HG03442 (cell line): ENCODE results near the gene EPHA5.
"Not testable (repeated sequence)": the region's sequence is repeated elsewhere in the genome, so short reads cannot be mapped to it uniquely, and the experiment has no call there.

ENCODE experiments used
- ATAC-seq: cut with Tn5 transposase; IDR thresholded peaks from one replicate; pipeline ENCODE4 v1.9.1; 2021; ENCODE audit warnings: mild to moderate bottlenecking, moderate library complexity; ENCODE audit not compliant: unreplicated experiment

The EPHA5 gene

GRCh38 chr4:65386927-65387326, 283.4 kb downstream of the EPHA5 start:
- ATAC-seq: no peak

DNA sequence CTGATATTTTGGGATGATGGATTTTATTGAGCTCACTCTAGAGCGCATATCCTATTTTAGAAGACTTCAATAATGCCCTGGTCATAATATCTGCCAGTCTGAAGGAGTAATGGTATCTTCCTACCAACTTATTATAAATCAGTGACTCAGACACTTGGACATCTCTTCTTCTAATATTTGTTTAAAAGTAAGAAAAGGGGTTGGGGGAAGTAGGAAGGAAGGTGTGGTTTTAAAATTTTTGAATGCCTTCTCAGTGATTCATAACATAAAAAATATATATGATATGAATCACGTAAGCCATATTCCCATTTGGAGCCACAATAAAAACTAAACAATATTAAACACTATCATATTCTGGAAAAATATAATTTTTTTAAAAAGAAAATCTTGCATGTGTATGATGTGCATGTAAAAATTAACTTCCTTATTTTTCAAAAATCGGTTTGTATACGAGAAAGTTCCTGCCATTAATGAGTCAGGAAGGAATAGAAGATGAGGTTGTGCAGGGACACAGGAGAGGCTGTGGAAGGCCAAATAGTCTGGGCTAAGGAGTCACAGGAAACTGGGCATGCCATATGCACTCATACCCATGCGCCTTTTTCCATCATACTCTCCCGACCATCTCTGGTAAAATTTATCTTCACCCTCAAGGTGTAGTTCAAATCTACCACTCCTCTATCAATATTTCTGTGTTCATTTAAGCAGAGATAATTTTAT, 286.5 kb downstream of the EPHA5 start:
- ATAC-seq: no peak

DNA sequence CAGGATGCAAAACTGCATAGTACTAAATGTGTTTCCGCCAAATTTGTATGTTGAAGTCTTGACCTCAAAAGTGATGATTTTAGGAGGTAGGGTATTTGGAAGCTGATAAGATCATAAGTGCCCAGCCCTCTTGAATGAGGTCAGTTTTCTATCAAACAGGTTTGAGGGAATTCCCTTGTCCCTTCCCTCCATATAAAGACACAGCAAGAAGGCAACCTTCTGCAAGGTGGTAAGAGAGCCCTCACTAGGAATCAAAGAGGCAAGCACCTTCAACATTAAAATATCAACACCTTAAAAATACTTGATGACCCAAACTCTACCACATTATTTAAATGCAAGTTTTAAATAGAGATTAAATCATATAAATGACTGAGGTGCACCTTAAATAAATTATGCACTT, 288.6 kb downstream of the EPHA5 start:
- ATAC-seq: no peak

DNA sequence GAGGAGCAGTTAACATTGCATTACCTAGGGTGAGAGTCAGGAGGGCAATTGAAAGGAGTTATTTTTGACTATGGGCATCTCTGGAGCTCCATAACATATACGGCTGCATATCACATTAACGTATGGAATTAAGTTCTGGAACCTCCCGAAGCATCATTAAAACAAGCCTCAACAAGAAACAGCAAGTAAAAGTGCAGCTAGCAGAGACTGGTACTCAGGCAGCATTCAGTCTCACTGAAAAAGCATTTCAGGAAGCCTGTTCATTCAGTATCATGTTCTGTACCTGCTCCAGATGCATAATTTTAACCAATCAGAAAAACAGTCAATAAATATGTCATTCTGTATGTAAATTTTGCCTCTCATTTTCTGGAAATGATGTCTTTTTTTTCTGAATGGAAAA, 299.6 kb downstream of the EPHA5 start:
- no peak for ATAC-seq

GRCh38 chr4:65367306-65367705, 303.0 kb downstream of the EPHA5 start:
- ATAC-seq: no peak

GRCh38 chr4:65358914-65359313, 311.4 kb downstream of the EPHA5 start:
- no peak for ATAC-seq

DNA sequence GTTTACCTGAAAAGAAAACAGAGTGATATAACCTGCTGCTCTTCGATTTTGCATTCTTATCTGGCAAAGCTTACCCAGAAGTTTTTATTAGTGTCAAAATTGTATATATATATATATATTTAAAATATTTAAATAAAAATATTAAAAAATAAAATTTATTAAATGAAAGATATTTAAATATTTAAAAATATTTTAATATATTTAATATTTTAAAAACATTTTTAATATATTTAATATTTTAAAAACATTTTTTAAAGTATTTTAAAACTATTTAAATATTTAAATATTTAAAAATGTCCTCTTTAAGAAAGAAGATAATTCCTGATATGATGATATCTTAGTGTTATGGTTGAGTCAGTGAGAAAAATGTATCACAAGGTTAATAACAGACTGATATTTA, 317.2 kb downstream of the EPHA5 start:
- ATAC-seq: no peak

GRCh38 chr4:65344278-65344825, 325.9 kb downstream of the EPHA5 start:
- ATAC-seq: no peak

DNA sequence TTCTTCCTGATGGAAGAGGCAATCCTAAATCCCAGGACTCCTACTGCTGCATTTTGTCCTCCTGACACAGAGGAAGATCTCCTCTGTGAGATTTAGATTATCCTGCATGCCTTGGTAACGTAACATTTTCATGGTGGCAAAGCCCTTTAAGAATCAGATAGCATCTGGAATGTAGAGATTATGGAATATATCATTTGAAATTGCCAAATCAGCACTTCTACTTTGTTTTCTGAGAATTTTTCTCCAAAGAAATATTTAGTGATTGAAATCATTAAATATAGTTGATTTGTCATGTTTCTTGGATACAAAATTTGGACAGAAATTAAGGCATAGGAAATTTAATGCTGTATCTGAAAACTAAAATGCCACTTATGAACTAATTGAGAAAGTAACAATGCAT, 326.9 kb downstream of the EPHA5 start:
- ATAC-seq: no peak

DNA sequence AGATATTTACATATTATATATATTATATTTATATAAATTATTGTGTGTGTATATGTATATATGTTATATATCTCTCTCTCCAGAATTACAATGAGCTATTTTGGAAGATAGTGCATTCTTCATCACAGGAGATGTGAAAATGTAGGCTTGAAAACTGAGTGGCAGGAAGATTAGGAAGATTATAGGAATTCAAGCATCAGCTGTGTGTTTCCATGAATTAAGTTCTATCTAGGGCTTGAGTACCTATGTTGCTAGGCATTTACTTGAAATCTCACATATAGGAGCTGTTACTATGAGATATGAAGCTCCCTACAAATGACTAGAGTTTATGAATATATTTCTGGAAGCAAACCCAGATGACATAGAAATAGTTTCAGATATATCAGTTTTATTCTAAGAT, 328.7 kb downstream of the EPHA5 start:
- no peak for ATAC-seq

GRCh38 chr4:65340382-65341109, 329.7 kb downstream of the EPHA5 start:
- ATAC-seq: no peak

- ATAC-seq: no peak
These were observed 332.9 kb downstream of the EPHA5 start for GRCh38 chr4:65337371-65337770.

GRCh38 chr4:65336465-65336864, 333.8 kb downstream of the EPHA5 start:
- ATAC-seq: no peak

GRCh38 chr4:65316534-65316933, 353.8 kb downstream of the EPHA5 start:
- no peak for ATAC-seq

- no peak for ATAC-seq
These were observed 359.2 kb downstream of the EPHA5 start for GRCh38 chr4:65311120-65311519.

- no peak for ATAC-seq
These were observed 359.7 kb downstream of the EPHA5 start for GRCh38 chr4:65310586-65310985.

- not testable (repeated sequence) for ATAC-seq
These were observed 361.7 kb downstream of the EPHA5 start for GRCh38 chr4:65308626-65309025.

GRCh38 chr4:65302145-65302544, 368.1 kb downstream of the EPHA5 start:
- ATAC-seq: no peak

DNA sequence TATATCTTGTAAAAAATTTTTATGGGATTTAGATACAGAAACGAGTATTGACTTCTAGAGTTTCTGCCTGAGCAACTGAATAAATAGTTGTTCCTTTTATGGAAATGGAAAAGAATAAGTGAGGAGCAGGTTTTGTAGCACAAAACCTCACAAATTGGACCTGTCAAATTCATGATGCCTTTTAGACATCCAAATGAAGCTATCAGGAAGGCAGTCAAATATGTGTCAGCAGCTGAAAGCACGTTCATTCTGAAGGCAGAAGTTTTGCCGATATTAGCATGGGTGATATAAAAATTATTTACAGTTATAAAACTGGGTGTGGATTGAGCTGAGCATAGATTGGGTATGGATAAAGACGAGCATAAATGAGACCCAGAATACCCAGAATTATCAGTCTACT, 374.0 kb downstream of the EPHA5 start:
- ATAC-seq: no peak

DNA sequence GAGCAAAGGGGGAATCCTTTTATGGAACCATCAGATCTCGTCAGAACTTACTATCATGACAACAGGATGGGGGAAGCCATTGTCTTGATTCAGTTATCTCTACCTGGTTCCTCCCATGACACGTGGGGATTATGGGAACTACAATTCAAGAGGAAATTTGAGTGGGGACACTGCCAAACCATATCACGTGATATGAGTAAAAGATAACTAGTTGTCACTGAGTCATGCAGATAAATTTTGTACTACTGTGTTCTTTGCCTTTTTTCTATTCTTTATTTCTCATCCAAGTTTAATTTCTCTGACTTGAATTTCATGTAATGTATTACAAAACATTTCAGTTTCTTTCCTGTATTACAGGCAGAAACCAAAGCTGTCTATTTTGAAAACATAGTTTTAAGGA, 383.2 kb downstream of the EPHA5 start:
- ATAC-seq: no peak
